K562 (cell line): ENCODE measurements around the gene PTPN13. TPM values are rescaled to one million over a fixed set of nuclear protein-coding genes. Genes with fewer than 3 reads are reported as not detected.

Source experiments
- ATAC-seq: fragments of 200-7000 bp; cut with Tn5 transposase; 3 replicates; pipeline ENCODE4 v1.9.1; 2020; ENCODE audit warnings: moderate library complexity
- BruUV-seq: library from RNA; stranded (reverse); fragments of 400-500 nt; replicated peaks from 2 replicates; lab custom pipeline; 2021; lab: Mats Ljungman, UMichigan
- CTCF ChIA-PET: fragments of 300-600 bp; formaldehyde crosslinking; extraction: SDS; loops from one replicate; lab custom pipeline; 2021; ENCODE audit warnings: low intra/inter-chr PET ratio; lab: Yijun Ruan, JAX
- POLR2A ChIA-PET: fragments of 300-600, 350-650 bp; sonication (Branson Sonifier 250); formaldehyde crosslinking; extraction: SDS; loops from one replicate; lab custom pipeline; 2021; ENCODE audit warnings: antibody characterized with exemption, inconsistent platforms; lab: Yijun Ruan, JAX
- DNase-seq, 4 experiments: peaks; one replicate each; pipeline versions ENCODE4 v3.0.0 to v3.0.0-alpha.2; 2011 to 2018; ENCODE audit warnings: low spot score in 3 of 4, mixed read lengths in 3 of 4; ENCODE audit errors: extremely low read depth in 1 of 4
- FAIRE-seq: peaks from 2 replicates; lab custom pipeline; 2011; peaks lifted over from hg19 to GRCh38; lab: Jason Lieb, UNC
- H2AFZ ChIP-seq: 2 replicates; pipeline ENCODE4 v1.6.0; 2011; ENCODE audit warnings: low read depth, low read length, control low read depth, inconsistent platforms
- H3K27ac ChIP-seq: fragments of 200-600 bp; 3 replicates; pipeline ENCODE4 v1.8.0; 2011; ENCODE audit warnings: low read depth, mild to moderate bottlenecking, control low read depth, inconsistent platforms, low read length, moderate library complexity, mixed read lengths; ENCODE audit errors: extremely low read depth
- H3K27me3 ChIP-seq, 2 experiments: fragments of 300-600 bp in 1 of 2; 2 replicates in 1 of 2; 3 replicates in 1 of 2; pipeline versions ENCODE4 v1.6.0 to v1.8.0; 2011; ENCODE audit warnings: inconsistent platforms in 2 of 2, low read length in 2 of 2, mild to moderate bottlenecking in 1 of 2, mixed read lengths in 1 of 2, moderate library complexity in 1 of 2; ENCODE audit not compliant: control insufficient read depth in 2 of 2, insufficient read depth in 2 of 2
- H3K36me3 ChIP-seq: fragments of 300-600 bp; 3 replicates; pipeline ENCODE4 v1.8.0; 2011; ENCODE audit warnings: mild to moderate bottlenecking, low read length, inconsistent platforms; ENCODE audit not compliant: control insufficient read depth, insufficient read depth
- H3K4me1 ChIP-seq, 2 experiments: fragments of 200-600 bp in 1 of 2; replicated peaks in 1 of 2; 2 replicates in 1 of 2; 3 replicates in 1 of 2; pipeline versions ENCODE4 v1.5.1 to v1.8.0; 2011; ENCODE audit warnings: inconsistent platforms in 2 of 2, low read length in 2 of 2, mild to moderate bottlenecking in 1 of 2, mixed read lengths in 1 of 2, moderate library complexity in 1 of 2; ENCODE audit not compliant: control insufficient read depth in 2 of 2, insufficient read depth in 2 of 2
- H3K4me2 ChIP-seq: 2 replicates; pipeline ENCODE4 v1.6.1; 2011; ENCODE audit warnings: low read length, control low read depth, inconsistent platforms, mixed read lengths; ENCODE audit not compliant: insufficient read depth
- H3K4me3 ChIP-seq: fragments of 200-600 bp; sonication (generic), shearing (Covaris generic); 2 replicates; pipeline ENCODE4 v1.5.1; 2016; ENCODE audit warnings: control low read depth, inconsistent platforms
- H3K79me2 ChIP-seq: fragments of 200-600 bp; 3 replicates; pipeline ENCODE4 v1.8.0; 2011; ENCODE audit warnings: low read length, inconsistent platforms; ENCODE audit not compliant: control insufficient read depth, insufficient read depth
- H3K9ac ChIP-seq, 2 experiments: 2 replicates each; pipeline versions ENCODE4 v1.6.0 to v1.6.1; 2011; ENCODE audit warnings: low read depth in 2 of 2, low read length in 2 of 2, control low read depth in 1 of 2, inconsistent platforms in 1 of 2, mild to moderate bottlenecking in 1 of 2, mixed read lengths in 1 of 2; ENCODE audit not compliant: insufficient read depth in 1 of 2
- H3K9me1 ChIP-seq: one replicate; pipeline ENCODE4 v1.6.0; 2011; ENCODE audit warnings: inconsistent platforms, mild to moderate bottlenecking, low read length, moderate library complexity; ENCODE audit not compliant: control insufficient read depth, insufficient read depth
- H3K9me3 ChIP-seq: replicated peaks from 2 replicates; pipeline ENCODE4 v1.5.1; 2011; ENCODE audit warnings: low read depth, low read length, inconsistent platforms; ENCODE audit not compliant: control insufficient read depth, insufficient read depth
- H4K20me1 ChIP-seq: replicated peaks from 2 replicates; pipeline ENCODE4 v1.6.1; 2011; ENCODE audit warnings: low read length, inconsistent platforms, mixed read lengths; ENCODE audit not compliant: control insufficient read depth, insufficient read depth
- BCOR ChIP-seq: fragments of 450-650 bp; IDR thresholded peaks from 2 replicates; pipeline ENCODE4 v1.6.1; 2016
- FOXJ2 ChIP-seq: fragments of 200-800 bp; sonication (Bioruptor generic); IDR thresholded peaks from 2 replicates; pipeline ENCODE4 v1.6.1; 2016; ENCODE audit warnings: missing genetic modification characterization, missing compliant biosample characterization
- FOXK2 ChIP-seq, 2 experiments: fragments of 450-650 bp; IDR thresholded peaks in 1 of 2; conservative IDR thresholded peaks in 1 of 2; 2 replicates each; pipeline ENCODE4 v1.6.1; 2016; ENCODE audit warnings: low read depth in 2 of 2, mild to moderate bottlenecking in 1 of 2
- GTF2E2 ChIP-seq: fragments of 200-800 bp; sonication (Bioruptor generic); IDR thresholded peaks from 2 replicates; pipeline ENCODE4 v1.6.1; 2016; ENCODE audit warnings: missing genetic modification characterization, missing compliant biosample characterization
- LCOR ChIP-seq: sonication (generic); formaldehyde crosslinking; IDR thresholded peaks from 2 replicates; pipeline ENCODE4 v1.8.0; 2022; ENCODE audit warnings: mild to moderate bottlenecking, missing genetic modification reagents
- NR2C1 ChIP-seq, 2 experiments: fragments of 450-650 bp; IDR thresholded peaks; 2 replicates each; pipeline ENCODE4 v1.6.1; 2017; ENCODE audit warnings: mild to moderate bottlenecking in 2 of 2, antibody characterized with exemption in 1 of 2, inconsistent platforms in 1 of 2, missing compliant biosample characterization in 1 of 2, missing genetic modification characterization in 1 of 2
- SAFB2 ChIP-seq: fragments of 200-400 bp; formaldehyde crosslinking; IDR thresholded peaks from 2 replicates; pipeline ENCODE4 v1.6.1; 2018; ENCODE audit warnings: borderline replicate concordance, low read length, low read depth, moderate library complexity; ENCODE audit not compliant: severe bottlenecking
- SMARCE1 ChIP-seq: fragments of 450-650 bp; IDR thresholded peaks from 2 replicates; pipeline ENCODE4 v1.7.1; 2016; ENCODE audit warnings: mild to moderate bottlenecking
- ZC3H11A ChIP-seq: IDR thresholded peaks from 2 replicates; pipeline ENCODE4 v1.6.1; 2012; ENCODE audit warnings: low read depth, low read length, improper control_type of control experiment
- ZEB2 ChIP-seq: fragments of 450-650 bp; IDR thresholded peaks from 2 replicates; pipeline ENCODE4 v1.6.1; 2016
- ZKSCAN1 ChIP-seq: fragments of 150-350 bp; IDR thresholded peaks from 2 replicates; pipeline ENCODE4 v1.6.1; 2016; ENCODE audit warnings: low read depth, low read length
- ZNF134 ChIP-seq: fragments of 250-450 bp; sonication (Bioruptor Pico); conservative IDR thresholded peaks from 2 replicates; pipeline ENCODE4 v1.4.0; 2020
- ZNF253 ChIP-seq: fragments of 250-450 bp; sonication (Bioruptor Pico); conservative IDR thresholded peaks from 2 replicates; pipeline ENCODE4 v1.6.1; 2021; ENCODE audit warnings: mild to moderate bottlenecking
- ZNF707 ChIP-seq: fragments of 250-450 bp; sonication (Bioruptor Pico); conservative IDR thresholded peaks from 2 replicates; pipeline ENCODE4 v1.8.0; 2022; ENCODE audit warnings: inconsistent platforms, mild to moderate bottlenecking, moderate library complexity
- WGBS: fragments of 100-300 bp; shearing (Covaris generic); methylation state at CpG from one replicate; pipeline ENCODE4 v1.1.6; 2016; ENCODE audit warnings: low coverage, mixed read lengths; ENCODE audit not compliant: insufficient coverage; ENCODE audit errors: missing lambda C conversion rate; 5-methylcytosine and 5-hydroxymethylcytosine counted together
- in situ Hi-C: fragments of 300-500 bp; cut with MboI; formaldehyde crosslinking; loops from 4 replicates; pipeline ENCODE4 v1.15.0; 2018; ENCODE audit warnings: inconsistent platforms, mixed read lengths
- intact Hi-C: fragments of 100-400 bp; cut with micrococcal nuclease; formaldehyde crosslinking; loops from 2 replicates; pipeline ENCODE4 v1.14.2; 2022
- polyA plus RNA-seq, 8 experiments: library from polyadenylated mRNA; depleted of rRNA in 4 of 8; stranded (reverse) in 5 of 8; unstranded in 3 of 8; fragments of >200 nt; fragmentation: Nextera tagmentation in 2 of 8; fragmentation: Illumina TruSeq in 1 of 8; extraction: Ambion mirVana in 2 of 8; extraction: Trizol in 1 of 8; gene quantifications; 2 replicates each; pipeline versions ENCODE4 v1.2.1 to v1.2.3, GENCODE V29; 2011 to 2014; ENCODE audit warnings: inconsistent platforms in 1 of 8, missing spikeins in 1 of 8
- total RNA-seq, 7 experiments: library from RNA; depleted of rRNA in 6 of 7; stranded (reverse); fragments of >200 nt in 6 of 7; fragmentation: Illumina TruSeq in 2 of 7; extraction: Trizol in 2 of 7; gene quantifications; 2 replicates each; pipeline versions ENCODE4 v1.2.1 to v1.2.3, GENCODE V29; 2011 to 2021; ENCODE audit warnings: low replicate concordance in 1 of 7
- TF ChIP-seq, protein P1 (sequence below): fragments of 250-450 bp; sonication (Bioruptor Pico); IDR thresholded peaks from 2 replicates; pipeline ENCODE4 v1.4.0; 2020; ENCODE audit warnings: mild to moderate bottlenecking, moderate library complexity

PTPN13 gene
- total and polyA plus RNA-seq, 9 of the 15 experiments (the other 6 are each of a cell fraction or from before 2014, with no cell fraction given): 0.33 TPM; not detected in 8

DNA sequence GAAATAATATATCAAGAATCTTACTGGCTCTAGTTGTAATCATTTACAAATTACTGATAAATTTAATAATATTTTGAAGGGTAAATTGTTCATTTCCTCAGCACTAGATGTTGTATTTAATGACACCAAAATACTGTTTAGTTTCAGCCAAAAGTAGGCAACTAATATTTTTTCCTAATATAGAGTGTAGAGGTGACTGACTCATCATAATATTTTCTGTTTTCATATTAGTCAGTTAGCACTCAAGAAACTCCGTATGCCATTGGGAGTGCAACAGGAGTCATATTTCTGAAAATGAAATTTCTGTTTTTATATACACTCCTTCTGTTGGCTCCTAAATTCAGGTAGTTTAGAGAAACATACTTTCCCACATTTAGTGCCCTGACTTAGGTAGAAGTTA is 36.6 kb upstream of the PTPN13 start:
- Histone ChIP-seq H3K9me1 (no peaks in the 10 kb centered on the region), H3K4me2 (no peak overlapping the region), H3K27me3 (no peaks in the 10 kb centered on the region), H3K9me3 (no peaks in the 10 kb centered on the region), H3K79me2 (no peaks in the 10 kb centered on the region), H3K9ac (no peak overlapping the region), H3K4me1 (no peaks in the 10 kb centered on the region), H3K36me3 (no peaks in the 10 kb centered on the region), H3K4me3 (no peak overlapping the region), H2AFZ (no peak overlapping the region), H3K27ac (no peak overlapping the region), H4K20me1 (no peaks in the 10 kb centered on the region)
- TF ChIP-seq FOXJ2 (tag) (no peak), SMARCE1 (no peak), SAFB2 (no peak), FOXK2 (conservative IDR thresholded peaks at IDR 0.05 in 1 of 2, IDR thresholded peaks at IDR 0.05 in 1 of 2; ENCODE audit: low read depth in 2 of 2) (no peak)
- intact Hi-C loops (no loop called here), in situ Hi-C loops (no loop called here)
- POLR2A ChIA-PET: no interaction called here
- 7% methylated on average over 1 of the region's 1 CpG for WGBS
- FAIRE-seq (no peak), DNase-seq (no peak), ATAC-seq (no peak)
- CTCF ChIA-PET: no interaction called here
- BruUV-seq: no TSS peak

DNA sequence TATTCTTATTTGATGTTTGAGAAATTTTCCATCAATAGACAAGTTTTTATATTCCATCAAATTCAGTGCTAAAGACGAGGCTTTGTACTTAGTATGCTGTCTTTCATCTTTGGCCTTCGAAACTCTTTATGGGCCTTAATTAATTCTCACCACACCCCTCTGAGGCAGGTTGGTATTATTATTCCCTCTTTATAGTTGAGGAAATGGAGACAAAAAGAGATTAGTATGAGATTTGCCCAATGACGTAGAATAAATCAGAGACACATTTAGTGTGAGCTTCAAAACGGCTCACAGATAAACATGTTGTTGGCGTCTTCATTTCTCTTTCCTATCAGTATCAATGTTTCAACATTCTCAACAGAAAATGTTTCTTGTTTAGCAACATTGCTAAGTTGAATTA is 35.9 kb upstream of the PTPN13 start:
- Histone ChIP-seq H3K27me3 (no peaks in the 10 kb centered on the region), H3K9ac (no peak overlapping the region), H2AFZ (no peak overlapping the region), H3K79me2 (no peaks in the 10 kb centered on the region), H3K36me3 (no peaks in the 10 kb centered on the region), H3K27ac (no peak overlapping the region), H3K4me2 (no peak overlapping the region), H3K4me1 (no peaks in the 10 kb centered on the region), H3K9me1 (no peaks in the 10 kb centered on the region), H4K20me1 (no peaks in the 10 kb centered on the region), H3K9me3 (no peaks in the 10 kb centered on the region), H3K4me3 (no peak overlapping the region)
- DNase-seq: no peak
- ATAC-seq: no peak
- CTCF ChIA-PET: no interaction called here
- intact Hi-C loops: no loop called here
- FAIRE-seq: no peak
- POLR2A ChIA-PET: no interaction called here
- under 1% methylated on average over 5 of the region's 5 CpGs for WGBS
- in situ Hi-C loops: no loop called here
- no TSS peak for BruUV-seq
- TF ChIP-seq ZNF134 (CRISPR knock-in tag): no peak
- no peak for TF ChIP-seq LCOR (CRISPR knock-in tag)
- TF ChIP-seq ZNF253: no peak
- no peak for TF ChIP-seq NR2C1 (IDR thresholded peaks at IDR 0.05)
- TF ChIP-seq NR2C1 (tag; IDR thresholded peaks at IDR 0.05): no peak
- no peak for TF ChIP-seq BCOR
- TF ChIP-seq GTF2E2 (tag): no peak
- TF ChIP-seq ZC3H11A: no peak
- TF ChIP-seq ZNF707 (CRISPR knock-in tag): no peak
- TF ChIP-seq ZKSCAN1: no peak
- TF ChIP-seq, protein P1, sequence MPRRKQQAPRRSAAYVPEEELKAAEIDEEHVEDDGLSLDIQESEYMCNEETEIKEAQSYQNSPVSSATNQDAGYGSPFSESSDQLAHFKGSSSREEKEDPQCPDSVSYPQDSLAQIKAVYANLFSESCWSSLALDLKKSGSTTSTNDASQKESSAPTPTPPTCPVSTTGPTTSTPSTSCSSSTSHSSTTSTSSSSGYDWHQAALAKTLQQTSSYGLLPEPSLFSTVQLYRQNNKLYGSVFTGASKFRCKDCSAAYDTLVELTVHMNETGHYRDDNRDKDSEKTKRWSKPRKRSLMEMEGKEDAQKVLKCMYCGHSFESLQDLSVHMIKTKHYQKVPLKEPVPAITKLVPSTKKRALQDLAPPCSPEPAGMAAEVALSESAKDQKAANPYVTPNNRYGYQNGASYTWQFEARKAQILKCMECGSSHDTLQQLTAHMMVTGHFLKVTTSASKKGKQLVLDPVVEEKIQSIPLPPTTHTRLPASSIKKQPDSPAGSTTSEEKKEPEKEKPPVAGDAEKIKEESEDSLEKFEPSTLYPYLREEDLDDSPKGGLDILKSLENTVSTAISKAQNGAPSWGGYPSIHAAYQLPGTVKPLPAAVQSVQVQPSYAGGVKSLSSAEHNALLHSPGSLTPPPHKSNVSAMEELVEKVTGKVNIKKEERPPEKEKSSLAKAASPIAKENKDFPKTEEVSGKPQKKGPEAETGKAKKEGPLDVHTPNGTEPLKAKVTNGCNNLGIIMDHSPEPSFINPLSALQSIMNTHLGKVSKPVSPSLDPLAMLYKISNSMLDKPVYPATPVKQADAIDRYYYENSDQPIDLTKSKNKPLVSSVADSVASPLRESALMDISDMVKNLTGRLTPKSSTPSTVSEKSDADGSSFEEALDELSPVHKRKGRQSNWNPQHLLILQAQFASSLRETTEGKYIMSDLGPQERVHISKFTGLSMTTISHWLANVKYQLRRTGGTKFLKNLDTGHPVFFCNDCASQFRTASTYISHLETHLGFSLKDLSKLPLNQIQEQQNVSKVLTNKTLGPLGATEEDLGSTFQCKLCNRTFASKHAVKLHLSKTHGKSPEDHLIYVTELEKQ (CRISPR knock-in tag): no peak
- TF ChIP-seq ZEB2: no peak
